ENCODE data around the gene NABP1.

NABP1 gene

GRCh38 chr2:191721331-191721730 is 43.4 kb downstream of the NABP1 start:
- no peak for DNase-seq (ENCODE audit: low read depth, low spot score)
- in situ Hi-C loops (cut with HindIII; ENCODE audit: low sequenced_read_pairs): no loop called here
- no peak overlapping the region for H3K4me3 ChIP-seq (ENCODE audit: low read depth, low read length)
- no peak for TF ChIP-seq CTCF (IDR thresholded peaks at IDR 0.05; ENCODE audit: low read depth, low read length)

- no peak for TF ChIP-seq CTCF (IDR thresholded peaks at IDR 0.05; ENCODE audit: low read depth, low read length)
- in situ Hi-C loops (cut with HindIII; ENCODE audit: low sequenced_read_pairs): no loop called here
- DNase-seq (ENCODE audit: low read depth, low spot score): no peak
- no peak overlapping the region for H3K4me3 ChIP-seq (ENCODE audit: low read depth, low read length)
These were observed 46.1 kb downstream of the NABP1 start for GRCh38 chr2:191724015-191724414.

GRCh38 chr2:191728750-191729624 is 51.1 kb downstream of the NABP1 start:
- in situ Hi-C loops (cut with HindIII; ENCODE audit: low sequenced_read_pairs): no loop called here
- peak; percentile 43 for DNase-seq (ENCODE audit: low read depth, low spot score)
- H3K4me3 ChIP-seq (ENCODE audit: low read depth, low read length): no peak overlapping the region
- TF ChIP-seq CTCF (IDR thresholded peaks at IDR 0.05; ENCODE audit: low read depth, low read length): peak; percentile 2

GRCh38 chr2:191730263-191730662 is 52.3 kb downstream of the NABP1 start:
- in situ Hi-C loops (cut with HindIII; ENCODE audit: low sequenced_read_pairs): no loop called here
- no peak for TF ChIP-seq CTCF (IDR thresholded peaks at IDR 0.05; ENCODE audit: low read depth, low read length)
- no peak overlapping the region for H3K4me3 ChIP-seq (ENCODE audit: low read depth, low read length)
- DNase-seq (ENCODE audit: low read depth, low spot score): no peak
